ENCODE results near the gene SAPCD2. TPM values are rescaled to one million over a fixed set of nuclear protein-coding genes. Genes with fewer than 3 reads are reported as not detected.
A peak's percentile ranks its signal among the peaks of the same experiment; 100 is the strongest.
"Not testable (repeated sequence)": the region's sequence is repeated elsewhere in the genome, so short reads cannot be mapped to it uniquely, and the experiment has no call there.

SAPCD2 gene
- 6.0 TPM for polyA plus RNA-seq (2013, experiment 1 of 2; ENCODE audit: insufficient read length)
- 6.8 TPM for polyA plus RNA-seq (2013, experiment 2 of 2; ENCODE audit: insufficient read length)

GRCh38 chr9:137070201-137070905 lies at the start of gene SAPCD2:
SAPCD2 (minus strand) TSS chr9:137070557; CDS start chr9:137070460, 97 bp downstream.
- DNase-seq = peak; percentile 81

GRCh38 chr9:137118092-137118603 lies 47.8 kb upstream of the SAPCD2 start:
- DNase-seq = not testable (repeated sequence)

GRCh38 chr9:137117269-137117731 lies 46.9 kb upstream of the SAPCD2 start:
- DNase-seq = no peak

- no peak for DNase-seq
Measured at GRCh38 chr9:137116728-137117127, 46.4 kb upstream of the SAPCD2 start.

- DNase-seq = no peak
Measured at GRCh38 chr9:137116027-137116507, 45.7 kb upstream of the SAPCD2 start.

GRCh38 chr9:137115394-137116026 lies 45.2 kb upstream of the SAPCD2 start:
- DNase-seq = no peak

GRCh38 chr9:137114613-137115393 lies 44.4 kb upstream of the SAPCD2 start, which contains the start of gene DPP7:
DPP7 (minus strand) TSS chr9:137114733; CDS start chr9:137114713, 20 bp downstream.
- DNase-seq = peak; percentile 40

- no peak for DNase-seq
Measured at GRCh38 chr9:137114220-137114612, 43.9 kb upstream of the SAPCD2 start.

GRCh38 chr9:137113385-137114159 lies 43.2 kb upstream of the SAPCD2 start:
- no peak for DNase-seq

- no peak for DNase-seq
Measured at GRCh38 chr9:137112564-137113384, 42.4 kb upstream of the SAPCD2 start.

- DNase-seq = no peak
Measured at GRCh38 chr9:137111788-137112563, 41.6 kb upstream of the SAPCD2 start.

GRCh38 chr9:137110911-137111787 lies 40.8 kb upstream of the SAPCD2 start:
- no peak for DNase-seq

GRCh38 chr9:137110147-137110910 lies 40.0 kb upstream of the SAPCD2 start:
- DNase-seq = no peak

- DNase-seq = no peak
Measured at GRCh38 chr9:137109250-137110146, 39.1 kb upstream of the SAPCD2 start.

GRCh38 chr9:137108608-137109249 lies 38.4 kb upstream of the SAPCD2 start:
- no peak for DNase-seq

GRCh38 chr9:137107982-137108381 lies 37.6 kb upstream of the SAPCD2 start:
- no peak for DNase-seq
